GM21367 (cell line): ENCODE results near the gene GAPDH.
"Not testable (repeated sequence)": the region's sequence is repeated elsewhere in the genome, so short reads cannot be mapped to it uniquely, and the experiment has no call there.

Source experiments
- ATAC-seq: cut with Tn5 transposase; IDR thresholded peaks from one replicate; pipeline ENCODE4 v1.9.1; 2021; ENCODE audit not compliant: unreplicated experiment

GAPDH gene

DNA sequence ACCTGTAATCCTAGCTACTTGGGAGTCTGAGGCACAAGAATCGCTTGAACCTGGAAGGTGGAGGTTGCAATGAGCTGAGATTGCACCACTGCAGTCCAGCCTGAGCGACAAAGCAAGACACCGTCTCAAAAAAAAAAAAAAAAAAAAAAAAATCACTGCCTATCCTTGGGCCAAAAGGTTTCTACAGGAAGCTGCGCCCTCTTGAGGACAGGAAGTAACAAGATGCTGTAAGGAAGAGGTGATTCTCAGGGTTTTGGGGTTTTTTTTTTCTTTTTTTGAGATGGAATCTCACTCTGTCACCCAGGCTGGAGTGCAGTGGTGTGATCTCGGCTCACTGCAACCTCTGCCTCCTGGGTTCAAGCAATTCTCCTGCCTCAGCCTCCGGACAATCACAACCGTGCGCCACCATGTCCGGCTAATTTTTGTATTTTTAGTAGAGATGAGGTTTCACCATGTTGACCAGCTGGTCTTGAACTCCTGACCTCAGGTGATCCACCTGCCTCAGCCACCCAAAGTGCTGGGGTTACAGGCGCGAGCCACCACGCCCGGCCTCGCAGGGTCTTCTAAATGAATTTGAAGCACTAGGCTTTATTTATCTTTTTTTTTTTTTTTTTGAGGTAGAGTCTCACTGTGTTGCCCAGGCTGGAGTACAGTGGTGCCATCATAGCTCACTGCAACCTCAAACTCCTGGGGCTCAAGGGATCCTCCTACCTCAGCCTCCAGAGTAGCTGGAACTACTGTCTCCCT, 23.9 kb downstream of the GAPDH start:
- ATAC-seq: not testable (repeated sequence)

DNA sequence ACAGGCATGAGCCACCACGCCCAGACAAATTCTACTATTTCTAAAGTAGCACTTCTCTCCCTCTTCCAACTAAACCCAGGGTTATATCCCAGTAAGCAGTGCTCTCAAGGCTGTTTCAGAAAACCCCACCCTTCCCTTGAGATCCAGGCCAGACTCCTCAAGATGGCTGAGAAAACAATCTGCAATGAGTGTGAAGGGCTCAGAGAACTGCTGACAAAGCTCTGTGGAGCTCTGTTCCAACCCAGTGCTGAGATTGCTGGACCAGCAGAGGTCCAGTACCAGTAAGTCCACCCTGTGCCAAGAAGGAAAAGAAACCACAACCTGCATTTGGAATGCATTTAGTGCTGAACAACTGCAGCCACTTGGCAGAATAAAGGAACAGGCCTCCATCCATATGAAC, 25.2 kb downstream of the GAPDH start:
- ATAC-seq: no peak

GRCh38 chr12:6560501-6561205, 26.3 kb downstream of the GAPDH start:
- ATAC-seq: no peak

DNA sequence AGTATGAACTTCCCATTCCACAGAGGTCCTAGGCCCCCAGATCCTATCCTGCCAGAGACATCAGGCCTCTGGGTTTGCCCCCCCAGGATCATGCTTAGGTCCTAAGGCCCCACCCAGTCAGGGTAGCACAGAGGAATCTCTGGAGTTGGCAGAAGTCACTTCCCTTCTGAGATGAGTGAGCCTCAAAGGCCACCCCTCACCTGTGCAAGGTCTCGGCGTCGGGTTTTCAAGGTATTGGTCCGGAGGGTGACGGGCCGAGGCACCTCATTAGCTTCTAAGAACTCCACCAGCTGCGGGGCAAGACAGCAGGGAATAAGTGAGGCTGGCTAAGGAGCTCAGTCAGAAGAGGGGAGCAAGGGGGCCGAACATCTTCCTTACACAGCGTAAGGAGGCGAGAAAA, 28.6 kb downstream of the GAPDH start:
- no peak for ATAC-seq

- ATAC-seq: no peak
These were observed 29.2 kb downstream of the GAPDH start for GRCh38 chr12:6563448-6564050.

- no peak for ATAC-seq
These were observed 32.9 kb downstream of the GAPDH start for GRCh38 chr12:6567112-6567670.

GRCh38 chr12:6569312-6569711, 35.0 kb downstream of the GAPDH start:
- no peak for ATAC-seq

DNA sequence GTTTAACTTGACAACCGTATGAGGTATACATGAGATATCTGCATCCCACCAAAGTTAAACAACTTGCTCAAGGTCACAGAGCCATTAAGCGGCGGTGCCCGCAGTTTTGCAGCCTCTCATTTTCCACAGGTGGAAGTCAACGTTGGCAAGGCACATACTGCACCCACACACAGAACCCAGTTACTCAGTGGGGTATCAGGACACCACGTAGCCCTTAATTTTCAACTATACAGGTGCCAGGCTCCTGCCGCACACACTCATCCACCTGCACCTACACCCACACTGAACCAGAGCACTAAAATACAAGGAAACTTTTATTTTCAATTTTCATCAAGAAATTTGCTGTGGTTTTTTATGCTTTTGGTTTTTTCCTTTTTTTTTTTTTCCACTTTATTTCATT, 35.5 kb downstream of the GAPDH start:
- ATAC-seq: no peak

- no peak for ATAC-seq
These were observed 36.1 kb downstream of the GAPDH start for GRCh38 chr12:6570264-6570887.

DNA sequence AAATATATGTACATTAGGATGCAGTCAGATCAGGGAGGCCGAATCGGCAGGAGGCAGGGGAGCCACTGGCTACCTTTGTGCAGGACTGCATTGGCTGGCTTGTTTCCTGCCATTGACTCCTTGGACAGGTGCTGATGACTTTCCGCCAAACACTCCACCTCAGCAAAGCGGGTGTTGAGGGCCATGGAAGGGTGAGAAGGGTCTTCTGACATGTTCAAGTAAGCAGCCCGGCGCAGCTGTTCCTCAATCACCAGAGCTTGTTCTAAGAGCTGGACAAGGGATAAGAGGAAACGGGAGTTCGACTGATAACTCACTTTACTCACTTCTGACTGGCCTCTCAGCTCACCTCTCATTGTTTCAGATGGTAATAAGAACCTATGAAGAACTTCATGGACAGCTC, 38.7 kb downstream of the GAPDH start:
- no peak for ATAC-seq

DNA sequence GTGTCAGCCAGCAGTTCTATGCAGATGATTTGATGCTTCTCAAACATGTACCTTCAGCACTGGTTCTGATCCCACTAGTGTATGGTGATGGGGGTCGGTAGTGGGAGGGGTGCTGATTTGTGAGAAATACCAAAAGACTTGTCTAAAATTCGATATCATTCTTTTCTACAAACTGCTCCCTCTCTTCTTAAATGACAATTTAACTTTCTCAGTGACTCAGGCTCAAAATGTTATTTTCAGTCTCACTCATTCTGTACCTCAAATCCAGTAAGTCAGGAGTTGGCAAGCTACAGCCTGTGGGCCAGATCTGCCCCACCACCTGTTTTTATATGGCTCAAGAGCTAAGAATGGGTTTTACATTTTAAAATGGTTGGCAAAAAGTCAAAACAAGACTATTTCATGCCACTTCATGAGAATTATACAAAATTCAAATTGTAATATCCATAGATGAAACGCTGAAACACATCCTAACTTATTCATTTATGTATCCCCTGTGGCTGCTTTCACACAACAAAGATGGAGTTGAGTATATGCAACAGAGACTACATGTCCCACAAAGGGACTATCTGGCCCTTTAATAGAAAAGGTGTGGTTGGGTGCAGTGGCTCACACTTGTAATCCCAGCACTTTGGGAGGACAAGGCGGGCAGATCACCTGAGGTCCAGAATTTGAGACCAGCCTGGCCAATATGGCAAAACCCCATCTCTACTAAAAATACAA, 40.4 kb downstream of the GAPDH start:
- ATAC-seq: no peak

- ATAC-seq: no peak
These were observed 41.3 kb downstream of the GAPDH start for GRCh38 chr12:6575648-6576047.

GRCh38 chr12:6582196-6582595, 47.9 kb downstream of the GAPDH start:
- ATAC-seq: no peak

GRCh38 chr12:6582959-6583358, 48.6 kb downstream of the GAPDH start:
- no peak for ATAC-seq

DNA sequence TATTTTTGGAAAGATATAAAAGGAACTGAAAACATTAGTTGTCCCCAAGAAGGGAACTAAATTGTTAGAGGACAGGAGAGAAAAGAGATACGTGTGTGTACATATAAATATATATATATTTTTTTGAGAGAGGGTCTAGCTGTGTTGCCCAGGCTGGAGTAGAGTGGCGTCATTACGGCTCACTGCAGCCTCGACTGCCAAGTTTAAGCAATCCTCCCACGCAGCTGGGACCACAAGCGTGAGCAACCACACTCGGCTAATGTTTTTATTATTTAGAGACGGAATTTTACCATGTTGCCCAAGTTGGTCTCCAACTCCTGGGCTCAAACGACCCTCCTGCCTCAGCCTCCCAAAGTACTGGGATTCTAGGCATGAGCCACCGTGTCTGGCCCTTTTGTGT, 50.0 kb downstream of the GAPDH start:
- no peak for ATAC-seq

DNA sequence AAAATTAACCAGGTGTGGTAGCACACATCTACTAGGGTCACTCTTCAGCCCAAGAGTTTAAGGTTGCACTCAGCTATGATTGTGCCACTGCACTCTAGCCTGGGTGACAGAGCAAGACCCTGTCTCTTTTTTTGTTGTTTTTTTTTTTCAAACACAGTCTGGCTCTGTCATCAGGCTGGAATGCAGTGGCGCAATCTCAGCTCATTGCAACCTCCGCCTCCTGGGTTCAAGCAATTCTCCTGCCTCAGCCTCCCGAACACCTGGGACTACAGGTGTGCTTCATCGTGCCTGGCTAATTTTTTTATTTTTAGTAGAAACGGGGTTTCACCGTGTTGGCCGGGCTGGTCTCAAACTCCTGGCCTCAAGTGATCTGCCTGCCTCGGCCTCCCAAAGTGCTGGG, 52.3 kb downstream of the GAPDH start:
- not testable (repeated sequence) for ATAC-seq
